Uterus (tissue), 4 donors: ENCODE results near the gene MAP3K20. TPM values are rescaled to one million over a fixed set of nuclear protein-coding genes. Genes with fewer than 3 reads are reported as not detected.
"Not testable (repeated sequence)": the region's sequence is repeated elsewhere in the genome, so short reads cannot be mapped to it uniquely, and the experiment has no call there.

ENCODE experiments used
- DNase-seq, 2 donors: peaks; one replicate each; pipeline ENCODE4 v3.0.0-alpha.2; 2019 to 2020
- H3K27ac ChIP-seq, 2 donors: fragments of 200-600 bp; sonication (generic); 1 replicate in 1 of 2; 2 replicates in 1 of 2; pipeline ENCODE4 v1.5.1; 2016 to 2018
- H3K27me3 ChIP-seq, 2 donors: fragments of 200-600 bp; sonication (generic); one replicate each; pipeline ENCODE4 v1.5.1; 2018 to 2019; ENCODE audit warnings: control low read depth in 1 of 2
- H3K36me3 ChIP-seq, 2 donors: fragments of 200-600 bp; sonication (generic); one replicate each; pipeline ENCODE4 v1.5.1; 2019; ENCODE audit warnings: control low read depth in 1 of 2
- H3K4me1 ChIP-seq, 2 donors: fragments of 200-600 bp; sonication (generic); one replicate each; pipeline ENCODE4 v1.5.1; 2018 to 2019; ENCODE audit warnings: control low read depth in 1 of 2
- H3K4me3 ChIP-seq, 2 donors: fragments of 200-600 bp; sonication (generic); 1 replicate in 1 of 2; 2 replicates in 1 of 2; pipeline ENCODE4 v1.5.1; 2018 to 2019; ENCODE audit warnings: mild to moderate bottlenecking in 1 of 2
- H3K9me3 ChIP-seq, 2 donors: fragments of 200-600 bp; sonication (generic); one replicate each; pipeline ENCODE4 v1.5.1; 2019; ENCODE audit warnings: control low read depth in 1 of 2
- POLR2A ChIP-seq, 2 donors: fragments of 450-650 bp; IDR thresholded peaks; one replicate each; pipeline ENCODE4 v1.6.1; 2016; ENCODE audit warnings: antibody characterized with exemption in 2 of 2, mild to moderate bottlenecking in 1 of 2, moderate library complexity in 1 of 2
- intact Hi-C: fragments of 100-400 bp; cut with DNase I; formaldehyde crosslinking; loops from one replicate; pipeline ENCODE4 v1.15.1; 2023; ENCODE audit warnings: low total_unique reads
- total RNA-seq, 4 donors: library from RNA; depleted of rRNA in 3 of 4; stranded (reverse); fragments of >200 nt in 3 of 4; gene quantifications; one replicate each; pipeline versions ENCODE4 v1.1.0 to v1.2.4, GENCODE V29; 2014 to 2023
- TF ChIP-seq, protein P1 (sequence below), 4 experiments: fragments of 200-600 bp in 2 of 4; fragments of 450-650 bp in 2 of 4; sonication (generic) in 2 of 4; IDR thresholded peaks; one replicate each; pipeline ENCODE4 v1.5.1; 2016 to 2019; ENCODE audit warnings: antibody characterized with exemption in 4 of 4, mild to moderate bottlenecking in 2 of 4, moderate library complexity in 1 of 4
- donor health status: DM: yes; HTN: yes; CAD: no.

MAP3K20 gene
- total RNA-seq, 4 donors from 2014 or later = 47.6 to 183 (median 124) TPM

DNA sequence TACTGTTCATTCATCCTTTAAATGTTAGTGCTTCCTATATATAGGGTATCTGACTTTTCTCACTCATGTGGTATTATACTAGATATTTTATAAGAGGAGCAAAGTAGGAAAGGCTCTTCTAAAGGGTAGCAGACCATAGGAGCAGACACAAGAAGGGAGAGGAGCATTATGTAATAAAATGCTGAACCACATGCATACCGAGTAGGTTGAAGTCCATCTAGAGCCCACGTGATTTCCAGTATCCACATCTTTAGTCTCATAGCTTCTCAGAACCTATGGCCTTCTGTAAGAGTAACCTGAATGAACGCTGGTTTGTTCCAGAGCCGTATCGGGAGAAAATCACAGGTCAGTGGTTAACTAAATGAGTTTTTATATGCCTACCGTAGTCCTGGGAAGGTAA lies 85.9 kb downstream of the MAP3K20 start:
- Histone ChIP-seq H3K4me1 (no peaks in the 10 kb centered on the region), H3K27ac (no peak overlapping the region), H3K36me3 (no peaks in the 10 kb centered on the region), H3K27me3 (no peaks in the 10 kb centered on the region), H3K4me3 (no peak overlapping the region), H3K9me3 (peaks cover 0 to 4% of the 10 kb centered on the region in 2 donors)
- intact Hi-C loops = no loop called here
- no peak for TF ChIP-seq POLR2A (IDR thresholded peaks at IDR 0.05)
- TF ChIP-seq, protein P1, sequence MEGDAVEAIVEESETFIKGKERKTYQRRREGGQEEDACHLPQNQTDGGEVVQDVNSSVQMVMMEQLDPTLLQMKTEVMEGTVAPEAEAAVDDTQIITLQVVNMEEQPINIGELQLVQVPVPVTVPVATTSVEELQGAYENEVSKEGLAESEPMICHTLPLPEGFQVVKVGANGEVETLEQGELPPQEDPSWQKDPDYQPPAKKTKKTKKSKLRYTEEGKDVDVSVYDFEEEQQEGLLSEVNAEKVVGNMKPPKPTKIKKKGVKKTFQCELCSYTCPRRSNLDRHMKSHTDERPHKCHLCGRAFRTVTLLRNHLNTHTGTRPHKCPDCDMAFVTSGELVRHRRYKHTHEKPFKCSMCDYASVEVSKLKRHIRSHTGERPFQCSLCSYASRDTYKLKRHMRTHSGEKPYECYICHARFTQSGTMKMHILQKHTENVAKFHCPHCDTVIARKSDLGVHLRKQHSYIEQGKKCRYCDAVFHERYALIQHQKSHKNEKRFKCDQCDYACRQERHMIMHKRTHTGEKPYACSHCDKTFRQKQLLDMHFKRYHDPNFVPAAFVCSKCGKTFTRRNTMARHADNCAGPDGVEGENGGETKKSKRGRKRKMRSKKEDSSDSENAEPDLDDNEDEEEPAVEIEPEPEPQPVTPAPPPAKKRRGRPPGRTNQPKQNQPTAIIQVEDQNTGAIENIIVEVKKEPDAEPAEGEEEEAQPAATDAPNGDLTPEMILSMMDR (IDR thresholded peaks at IDR 0.05) = no peak
- no peak for DNase-seq

DNA sequence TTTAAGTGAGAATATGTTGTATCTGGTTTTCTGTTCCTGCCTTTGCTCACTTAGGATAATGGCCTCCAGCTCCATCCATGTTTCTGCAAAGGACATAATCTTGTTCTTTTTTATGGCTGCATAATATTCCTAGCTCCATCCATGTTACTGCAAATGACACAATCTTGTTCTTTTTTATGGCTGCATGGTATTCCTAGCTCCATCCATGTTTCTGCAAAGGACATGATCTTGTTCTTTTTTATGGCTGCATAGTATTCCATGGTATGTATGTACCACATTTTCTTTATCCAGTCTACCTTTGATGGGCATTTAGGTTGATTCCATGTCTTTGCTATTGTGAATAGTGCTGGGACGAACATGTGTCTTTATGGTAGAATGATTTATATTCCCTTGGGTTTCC lies 87.7 kb downstream of the MAP3K20 start:
- H3K27ac ChIP-seq, H3K9me3 ChIP-seq, DNase-seq, H3K4me1 ChIP-seq, H3K4me3 ChIP-seq, intact Hi-C loops, H3K36me3 ChIP-seq, H3K27me3 ChIP-seq: not testable (repeated sequence)

DNA sequence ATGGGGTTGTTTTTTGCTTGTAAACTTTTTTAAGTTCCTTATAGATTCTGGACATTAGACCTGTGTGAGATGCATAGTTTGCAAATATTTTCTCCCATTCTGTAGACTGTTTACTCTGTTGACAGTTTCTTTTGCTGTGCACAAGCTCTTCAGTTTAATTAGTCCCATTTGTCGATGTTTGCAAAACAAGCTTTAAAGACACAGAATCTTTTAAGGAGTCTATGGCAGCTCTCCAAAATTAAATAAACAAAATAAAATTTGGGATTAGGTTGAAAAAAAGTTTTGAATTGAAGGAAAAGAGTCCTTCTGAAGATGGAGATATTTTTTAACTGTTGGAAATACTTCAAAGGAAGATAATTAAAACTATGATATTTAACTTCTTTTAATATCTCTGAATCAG lies 88.8 kb downstream of the MAP3K20 start:
- no peaks in the 10 kb centered on the region for H3K4me1 ChIP-seq
- H3K4me3 ChIP-seq = no peak overlapping the region
- TF ChIP-seq, protein P1 (IDR thresholded peaks at IDR 0.05) = no peak
- no peak for TF ChIP-seq POLR2A (IDR thresholded peaks at IDR 0.05)
- peaks cover 0 to 4% of the 10 kb centered on the region in 2 donors for H3K9me3 ChIP-seq
- intact Hi-C loops = no loop called here
- DNase-seq = no peak
- H3K36me3 ChIP-seq = no peaks in the 10 kb centered on the region
- peak overlapping the region in 1 of 2 donors; percentile 35 for H3K27ac ChIP-seq
- no peaks in the 10 kb centered on the region for H3K27me3 ChIP-seq

DNA sequence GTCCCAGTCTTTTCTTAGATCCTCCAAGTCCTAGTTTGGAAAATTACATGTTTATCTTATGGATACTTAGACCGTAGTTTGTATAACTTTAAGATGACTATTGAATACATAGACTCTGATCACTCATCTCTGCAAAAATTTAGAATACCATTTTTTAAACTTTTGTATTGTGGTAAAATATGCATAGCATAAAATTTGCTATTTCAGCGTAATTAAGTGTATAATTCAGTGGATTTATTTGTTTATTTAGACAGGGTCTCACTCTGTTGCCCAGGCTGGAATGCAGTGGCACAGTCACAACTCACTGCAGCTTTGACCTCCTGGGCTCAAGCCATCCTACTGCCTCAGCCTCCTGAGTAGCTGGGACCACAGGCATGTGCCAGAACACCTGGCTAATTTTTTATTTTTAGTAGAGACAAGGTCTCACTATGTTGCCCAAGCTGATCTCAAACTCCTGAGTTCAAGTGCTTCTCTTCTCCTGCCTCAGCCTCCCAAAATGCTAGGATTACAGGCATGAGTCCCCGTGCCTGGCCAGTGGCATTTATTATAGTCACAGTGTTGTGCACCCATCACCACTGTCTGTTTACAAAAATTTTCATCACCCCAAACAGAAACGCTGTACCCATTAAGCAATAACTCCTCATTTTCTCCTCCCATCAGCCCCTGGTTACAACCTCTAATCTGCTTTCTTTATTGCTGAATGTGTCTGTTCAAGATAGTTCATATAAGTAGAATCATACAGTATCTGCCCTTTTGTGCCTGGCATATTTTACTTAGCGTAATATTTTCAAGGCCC lies 90.0 kb downstream of the MAP3K20 start:
- H3K4me1 ChIP-seq = no peaks in the 10 kb centered on the region
- no peaks in the 10 kb centered on the region for H3K27me3 ChIP-seq
- intact Hi-C loops = no loop called here
- no peak overlapping the region for H3K4me3 ChIP-seq
- TF ChIP-seq, protein P1 (IDR thresholded peaks at IDR 0.05) = no peak
- no peak for TF ChIP-seq POLR2A (IDR thresholded peaks at IDR 0.05)
- DNase-seq = no peak
- H3K36me3 ChIP-seq = no peaks in the 10 kb centered on the region
- peaks cover 0 to 4% of the 10 kb centered on the region in 2 donors for H3K9me3 ChIP-seq
- H3K27ac ChIP-seq = no peak overlapping the region

DNA sequence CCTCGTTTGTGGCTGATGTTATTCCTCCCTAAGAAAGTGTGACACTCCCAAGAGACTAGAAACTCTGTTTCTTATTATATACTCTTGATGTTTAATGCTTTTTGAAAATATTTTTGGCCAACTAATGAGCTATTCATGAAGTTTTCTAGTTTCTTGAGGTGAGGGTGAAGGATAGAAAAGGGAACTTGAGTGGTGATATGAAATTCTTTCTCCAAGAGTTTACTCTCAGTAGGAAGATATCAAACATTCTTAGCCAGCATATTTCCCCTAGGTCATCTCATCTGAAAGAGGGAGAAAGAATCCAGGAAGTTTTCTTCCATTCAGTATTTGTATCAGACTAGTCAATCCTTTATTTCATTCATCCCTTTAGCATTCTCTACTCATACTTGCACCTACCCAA lies 95.7 kb downstream of the MAP3K20 start:
- DNase-seq = no peak
- no peak overlapping the region for H3K4me3 ChIP-seq
- TF ChIP-seq POLR2A (IDR thresholded peaks at IDR 0.05) = no peak
- TF ChIP-seq, protein P1 (IDR thresholded peaks at IDR 0.05) = no peak
- intact Hi-C loops = no loop called here
- no peaks in the 10 kb centered on the region for H3K9me3 ChIP-seq
- no peaks in the 10 kb centered on the region for H3K27me3 ChIP-seq
- H3K27ac ChIP-seq = no peak overlapping the region
- H3K36me3 ChIP-seq = no peaks in the 10 kb centered on the region
- peaks cover 0 to 4% of the 10 kb centered on the region in 2 donors for H3K4me1 ChIP-seq
